Endothelial cell of umbilical vein (primary cell): ENCODE results near the gene IKZF3. TPM values are rescaled to one million over a fixed set of nuclear protein-coding genes. Genes with fewer than 3 reads are reported as not detected.

Experiments used
- BruUV-seq: library from RNA; stranded (reverse); fragments of 400-500 nt; replicated peaks from 2 replicates; lab custom pipeline; 2021; lab: Mats Ljungman, UMichigan
- CTCF ChIA-PET: fragments of 300-600, 350-600 bp; sonication (Branson Sonifier 250); formaldehyde crosslinking; loops from one replicate; lab custom pipeline; 2021; ENCODE audit warnings: antibody characterized with exemption, inconsistent platforms; lab: Charles Lee
- POLR2A ChIA-PET: fragments of 300-600, 350-600 bp; sonication (Branson Sonifier 250); formaldehyde crosslinking; loops from one replicate; lab custom pipeline; 2021; ENCODE audit warnings: antibody characterized with exemption, inconsistent platforms; lab: Charles Lee
- DNase-seq: peaks from one replicate; pipeline ENCODE4 v3.0.0-alpha.2; 2011; ENCODE audit warnings: low read depth, low spot score
- FAIRE-seq: peaks from 2 replicates; lab custom pipeline; 2011; peaks lifted over from hg19 to GRCh38; lab: Jason Lieb, UNC
- H2AFZ ChIP-seq: 2 replicates; pipeline ENCODE4 v1.6.0; 2012; ENCODE audit warnings: low read depth, low read length, control low read depth, inconsistent platforms
- H3K27ac ChIP-seq: 2 replicates; pipeline ENCODE4 v1.5.1; 2011; ENCODE audit warnings: low read depth, mild to moderate bottlenecking, control low read depth, low read length, moderate library complexity; ENCODE audit not compliant: insufficient read depth
- H3K27me3 ChIP-seq, 2 experiments: 2 replicates each; pipeline versions ENCODE4 v1.6.0 to v1.6.1; 2011; ENCODE audit warnings: low read length in 2 of 2, mixed read lengths in 1 of 2; ENCODE audit not compliant: control insufficient read depth in 2 of 2, insufficient read depth in 2 of 2
- H3K36me3 ChIP-seq, 2 experiments: 2 replicates in 1 of 2; 3 replicates in 1 of 2; pipeline ENCODE4 v1.5.1; 2011; ENCODE audit warnings: low read length in 2 of 2, mild to moderate bottlenecking in 1 of 2, moderate library complexity in 1 of 2; ENCODE audit not compliant: control insufficient read depth in 2 of 2, insufficient read depth in 2 of 2; ENCODE audit errors: extremely low read depth in 1 of 2
- H3K4me1 ChIP-seq: 3 replicates; pipeline ENCODE4 v1.5.1; 2011; ENCODE audit warnings: mild to moderate bottlenecking, low read length; ENCODE audit not compliant: control insufficient read depth, insufficient read depth; ENCODE audit errors: extremely low read depth
- H3K4me2 ChIP-seq: 2 replicates; pipeline ENCODE4 v1.6.1; 2011; ENCODE audit warnings: low read length, control low read depth, mixed read lengths; ENCODE audit not compliant: insufficient read depth
- H3K4me3 ChIP-seq, 3 experiments: fragments of 200-600 bp in 1 of 3; sonication (generic), shearing (Covaris generic) in 1 of 3; replicated peaks in 1 of 3; 2 replicates each; pipeline ENCODE4 v1.5.1; 2011 to 2016; ENCODE audit warnings: control low read depth in 3 of 3, low read length in 3 of 3, mild to moderate bottlenecking in 2 of 3, inconsistent platforms in 1 of 3, low read depth in 1 of 3, moderate library complexity in 1 of 3; ENCODE audit not compliant: insufficient read depth in 1 of 3
- H3K79me2 ChIP-seq: 2 replicates; pipeline ENCODE4 v1.6.0; 2012; ENCODE audit warnings: low read length, inconsistent platforms; ENCODE audit not compliant: control insufficient read depth, insufficient read depth
- H3K9ac ChIP-seq: replicated peaks from 2 replicates; pipeline ENCODE3; 2011; ENCODE audit warnings: low read length, control low read depth; ENCODE audit not compliant: insufficient read depth; ENCODE audit errors: extremely low read depth
- H3K9me1 ChIP-seq: replicated peaks from 3 replicates; pipeline ENCODE4 v1.6.0; 2011; ENCODE audit warnings: mild to moderate bottlenecking, low read length; ENCODE audit not compliant: control insufficient read depth, insufficient read depth; ENCODE audit errors: extremely low read depth
- H3K9me3 ChIP-seq: replicated peaks from 2 replicates; pipeline ENCODE4 v1.5.1; 2012; ENCODE audit warnings: low read length, inconsistent platforms; ENCODE audit not compliant: control insufficient read depth, insufficient read depth
- H4K20me1 ChIP-seq: replicated peaks from 2 replicates; pipeline ENCODE3; 2011; ENCODE audit warnings: mild to moderate bottlenecking, low read length; ENCODE audit not compliant: control insufficient read depth, insufficient read depth; ENCODE audit errors: extremely low read depth
- EZH2 ChIP-seq: IDR thresholded peaks from 2 replicates; pipeline ENCODE4 v1.6.1; 2012; ENCODE audit warnings: borderline replicate concordance, low read depth, mild to moderate bottlenecking, moderate library complexity, low read length, inconsistent platforms; ENCODE audit not compliant: severe bottlenecking
- FOS ChIP-seq: IDR thresholded peaks from 2 replicates; pipeline ENCODE4 v1.6.1; 2011; ENCODE audit warnings: mild to moderate bottlenecking, low read length, moderate library complexity, borderline replicate concordance; ENCODE audit not compliant: insufficient read depth
- GATA2 ChIP-seq: IDR thresholded peaks from 2 replicates; pipeline ENCODE4 v1.7.0; 2011; ENCODE audit warnings: low read depth, mild to moderate bottlenecking, moderate library complexity, mixed read lengths, low read length; ENCODE audit not compliant: insufficient read length, insufficient read depth
- JUN ChIP-seq: IDR thresholded peaks from 2 replicates; pipeline ENCODE4 v1.6.1; 2011; ENCODE audit warnings: borderline replicate concordance, low read depth; ENCODE audit not compliant: insufficient read length, insufficient read depth
- MYC ChIP-seq: IDR thresholded peaks from one replicate; pipeline ENCODE4 v1.6.1; 2011; ENCODE audit warnings: mild to moderate bottlenecking, low read depth, low read length
- POLR2A ChIP-seq: IDR thresholded peaks from 2 replicates; pipeline ENCODE4 v1.6.1; 2012; ENCODE audit warnings: low read depth, mild to moderate bottlenecking, control low read depth, low read length
- POLR2AphosphoS5 ChIP-seq: IDR thresholded peaks from 2 replicates; pipeline ENCODE4 v1.6.1; 2012; ENCODE audit warnings: low read depth, mild to moderate bottlenecking, control low read depth, low read length, moderate library complexity; ENCODE audit not compliant: insufficient read depth
- dilution Hi-C: fragments of 300-500 bp; cut with MboI; formaldehyde crosslinking; loops from one replicate; pipeline ENCODE4 v1.15.0; 2019; ENCODE audit warnings: low sequenced_read_pairs; ENCODE audit not compliant: extremely low pct_ligation_motif_present
- intact Hi-C: fragments of 100-400 bp; cut with micrococcal nuclease; formaldehyde crosslinking; loops from one replicate; pipeline ENCODE4 v1.10.0; 2022
- polyA plus RNA-seq, 4 experiments: library from polyadenylated mRNA; depleted of rRNA in 3 of 4; stranded (reverse) in 3 of 4; unstranded in 1 of 4; fragments of >200 nt; gene quantifications; 2 replicates each; pipeline versions ENCODE4 v1.2.1 to v1.2.3, GENCODE V29; 2011 to 2012; ENCODE audit warnings: missing spikeins in 1 of 4
- total RNA-seq: library from RNA; stranded (reverse); gene quantifications from 2 replicates; pipeline ENCODE4 v1.2.3, GENCODE V29; 2021
- TF ChIP-seq, protein P1 (sequence below), 2 donors: IDR thresholded peaks; 1 replicate in 1 of 2; 2 replicates in 1 of 2; pipeline ENCODE4 v1.5.1; 2011; ENCODE audit warnings: low read length in 2 of 2, mild to moderate bottlenecking in 2 of 2, moderate library complexity in 2 of 2, control low read depth in 1 of 2, inconsistent platforms in 1 of 2, low read depth in 1 of 2; ENCODE audit not compliant: insufficient read depth in 1 of 2; ENCODE audit errors: extremely low read depth in 1 of 2
- TF ChIP-seq, protein P2 (sequence below): IDR thresholded peaks from 2 replicates; pipeline ENCODE4 v1.6.1; 2011; ENCODE audit not compliant: insufficient read depth, insufficient read length

The IKZF3 gene
- total and polyA plus RNA-seq, 2 donors (not counting 3 experiments of a cell fraction or from before 2014, with no cell fraction given), result not detected

GRCh38 chr17:39744836-39745215 lies 119.3 kb downstream of the IKZF3 start:
- H3K9me1 ChIP-seq, result no peaks in the 10 kb centered on the region

More at GRCh38 chr17:39744836-39745215, 119.3 kb downstream of the IKZF3 start:
- POLR2A ChIA-PET, result no interaction called here
- intact Hi-C loops, result no loop called here
- Histone ChIP-seq H3K4me1 (peaks cover 12% of the 10 kb centered on the region), H3K27ac (no peak overlapping the region), H3K4me2 (no peak overlapping the region), H3K27me3 (peaks cover 0 to 13% of the 10 kb centered on the region in 2 experiments), H3K4me3 (no peak overlapping the region), H3K9ac (no peak overlapping the region), H3K79me2 (no peaks in the 10 kb centered on the region), H3K9me3 (no peaks in the 10 kb centered on the region), H4K20me1 (no peaks in the 10 kb centered on the region), H2AFZ (no peak overlapping the region), H3K36me3 (no peaks in the 10 kb centered on the region)
- TF ChIP-seq MYC (no peak), EZH2 (no peak), GATA2 (no peak), JUN (no peak), FOS (no peak), POLR2AphosphoS5 (no peak), POLR2A (no peak)
- TF ChIP-seq, protein P1, sequence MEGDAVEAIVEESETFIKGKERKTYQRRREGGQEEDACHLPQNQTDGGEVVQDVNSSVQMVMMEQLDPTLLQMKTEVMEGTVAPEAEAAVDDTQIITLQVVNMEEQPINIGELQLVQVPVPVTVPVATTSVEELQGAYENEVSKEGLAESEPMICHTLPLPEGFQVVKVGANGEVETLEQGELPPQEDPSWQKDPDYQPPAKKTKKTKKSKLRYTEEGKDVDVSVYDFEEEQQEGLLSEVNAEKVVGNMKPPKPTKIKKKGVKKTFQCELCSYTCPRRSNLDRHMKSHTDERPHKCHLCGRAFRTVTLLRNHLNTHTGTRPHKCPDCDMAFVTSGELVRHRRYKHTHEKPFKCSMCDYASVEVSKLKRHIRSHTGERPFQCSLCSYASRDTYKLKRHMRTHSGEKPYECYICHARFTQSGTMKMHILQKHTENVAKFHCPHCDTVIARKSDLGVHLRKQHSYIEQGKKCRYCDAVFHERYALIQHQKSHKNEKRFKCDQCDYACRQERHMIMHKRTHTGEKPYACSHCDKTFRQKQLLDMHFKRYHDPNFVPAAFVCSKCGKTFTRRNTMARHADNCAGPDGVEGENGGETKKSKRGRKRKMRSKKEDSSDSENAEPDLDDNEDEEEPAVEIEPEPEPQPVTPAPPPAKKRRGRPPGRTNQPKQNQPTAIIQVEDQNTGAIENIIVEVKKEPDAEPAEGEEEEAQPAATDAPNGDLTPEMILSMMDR (IDR thresholded peaks at IDR 0.05; ENCODE audit: extremely low read depth in 1 of 2, insufficient read depth in 1 of 2, low read depth in 1 of 2, low read length in 2 of 2), result no peak
- TF ChIP-seq, protein P2, sequence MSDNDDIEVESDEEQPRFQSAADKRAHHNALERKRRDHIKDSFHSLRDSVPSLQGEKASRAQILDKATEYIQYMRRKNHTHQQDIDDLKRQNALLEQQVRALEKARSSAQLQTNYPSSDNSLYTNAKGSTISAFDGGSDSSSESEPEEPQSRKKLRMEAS, result no peak
- dilution Hi-C loops, result loop anchor here (10.0 kb wide), 1 partner anchor 110 kb away; the partner anchor contains the start of gene STARD3
- CTCF ChIA-PET, result no interaction called here
- BruUV-seq, result no TSS peak
- FAIRE-seq (no peak), DNase-seq (no peak)
